Ectodermal cell (in vitro differentiated cells): Measurements from ENCODE around the gene SDHB.

Experiments
- H3K27ac ChIP-seq: 2 replicates; pipeline ENCODE4 v1.7.0; 2013; ENCODE audit warnings: mild to moderate bottlenecking, low read depth, low read length; ENCODE audit not compliant: insufficient read depth, poor library complexity, severe bottlenecking
- H3K27me3 ChIP-seq: 2 replicates; pipeline ENCODE4 v1.7.0; 2013; ENCODE audit warnings: mild to moderate bottlenecking, low read length; ENCODE audit not compliant: insufficient read depth, control insufficient read depth, poor library complexity, severe bottlenecking
- H3K36me3 ChIP-seq: one replicate; pipeline ENCODE4 v1.7.0; 2013; ENCODE audit warnings: low read length; ENCODE audit not compliant: control insufficient read depth, insufficient read depth
- H3K4me1 ChIP-seq: one replicate; pipeline ENCODE4 v1.7.0; 2013; ENCODE audit warnings: low read length; ENCODE audit not compliant: control insufficient read depth, insufficient read depth
- H3K4me3 ChIP-seq: 2 replicates; pipeline ENCODE4 v1.7.0; 2013; ENCODE audit warnings: low read depth, low read length, control low read depth; ENCODE audit not compliant: insufficient read depth
- H3K9me3 ChIP-seq: 2 replicates; pipeline ENCODE4 v1.7.0; 2013; ENCODE audit warnings: mild to moderate bottlenecking, low read length, moderate library complexity; ENCODE audit not compliant: control insufficient read depth
- WGBS, 2 experiments: methylation state at CpG; one replicate each; pipeline ENCODE4 v1.1.7; 2013; ENCODE audit warnings: missing lambda C conversion rate in 2 of 2; 5-methylcytosine and 5-hydroxymethylcytosine counted together

The SDHB gene

GRCh38 chr1:17093822-17094393 lies 40.1 kb upstream of the SDHB start:
- Histone ChIP-seq H3K27me3 (no peaks in the 10 kb centered on the region), H3K4me1 (peaks cover 26% of the 10 kb centered on the region), H3K4me3 (no peak overlapping the region), H3K27ac (no peak overlapping the region), H3K9me3 (no peaks in the 10 kb centered on the region), H3K36me3 (no peaks in the 10 kb centered on the region)
- WGBS, 2 experiments = 91 to 94% methylated on average over 8 of the region's 8 CpGs

- no peak overlapping the region for H3K27ac ChIP-seq
- H3K9me3 ChIP-seq = no peaks in the 10 kb centered on the region
- no peaks in the 10 kb centered on the region for H3K36me3 ChIP-seq
- H3K4me1 ChIP-seq = peaks cover 9% of the 10 kb centered on the region
- no peaks in the 10 kb centered on the region for H3K27me3 ChIP-seq
- H3K4me3 ChIP-seq = no peak overlapping the region
- 90 to 93% methylated on average over 7 of the region's 7 CpGs for WGBS, 2 experiments
Observed at GRCh38 chr1:17091252-17091651, 37.4 kb upstream of the SDHB start.

- no peaks in the 10 kb centered on the region for H3K9me3 ChIP-seq
- 80 to 83% methylated on average over 14 of the region's 14 CpGs for WGBS, 2 experiments
- no peaks in the 10 kb centered on the region for H3K36me3 ChIP-seq
- no peak overlapping the region for H3K27ac ChIP-seq
- peaks cover 6% of the 10 kb centered on the region for H3K4me1 ChIP-seq
- no peak overlapping the region for H3K4me3 ChIP-seq
- H3K27me3 ChIP-seq = no peaks in the 10 kb centered on the region
Observed at GRCh38 chr1:17089506-17089905, 35.7 kb upstream of the SDHB start.

GRCh38 chr1:17086751-17087150 lies 32.9 kb upstream of the SDHB start:
- 87 to 90% methylated on average over 6 of the region's 6 CpGs for WGBS, 2 experiments

GRCh38 chr1:17084787-17085186 lies 31.0 kb upstream of the SDHB start:
- H3K4me3 ChIP-seq = no peak overlapping the region
- H3K36me3 ChIP-seq = no peaks in the 10 kb centered on the region
- H3K27me3 ChIP-seq = no peaks in the 10 kb centered on the region
- H3K4me1 ChIP-seq = peaks cover 4% of the 10 kb centered on the region
- H3K27ac ChIP-seq = no peak overlapping the region
- 90 to 91% methylated on average over 10 of the region's 10 CpGs for WGBS, 2 experiments
- no peaks in the 10 kb centered on the region for H3K9me3 ChIP-seq

More at GRCh38 chr1:17086751-17087150, 32.9 kb upstream of the SDHB start:
- H3K9me3 ChIP-seq = no peaks in the 10 kb centered on the region
- no peaks in the 10 kb centered on the region for H3K27me3 ChIP-seq
- no peak overlapping the region for H3K4me3 ChIP-seq
- no peak overlapping the region for H3K27ac ChIP-seq
- H3K4me1 ChIP-seq = peaks cover 6% of the 10 kb centered on the region
- H3K36me3 ChIP-seq = no peaks in the 10 kb centered on the region

GRCh38 chr1:17082761-17083160 lies 28.9 kb upstream of the SDHB start:
- Histone ChIP-seq H3K27me3 (no peaks in the 10 kb centered on the region), H3K27ac (no peak overlapping the region), H3K36me3 (no peaks in the 10 kb centered on the region), H3K4me3 (no peak overlapping the region), H3K9me3 (no peaks in the 10 kb centered on the region), H3K4me1 (no peaks in the 10 kb centered on the region)
- 92 to 94% methylated on average over 3 of the region's 3 CpGs for WGBS, 2 experiments

- Histone ChIP-seq H3K4me1 (no peaks in the 10 kb centered on the region), H3K27ac (no peak overlapping the region), H3K4me3 (no peak overlapping the region), H3K36me3 (no peaks in the 10 kb centered on the region), H3K27me3 (no peaks in the 10 kb centered on the region), H3K9me3 (no peaks in the 10 kb centered on the region)
- 81 to 83% methylated on average over 2 of the region's 2 CpGs for WGBS, 2 experiments
Observed at GRCh38 chr1:17081439-17081838, 27.6 kb upstream of the SDHB start.

- no peaks in the 10 kb centered on the region for H3K27me3 ChIP-seq
- H3K4me1 ChIP-seq = no peaks in the 10 kb centered on the region
- 70 to 71% methylated on average over 4 of the region's 4 CpGs for WGBS, 2 experiments
- no peaks in the 10 kb centered on the region for H3K9me3 ChIP-seq
- no peak overlapping the region for H3K4me3 ChIP-seq
- H3K27ac ChIP-seq = no peak overlapping the region
- no peaks in the 10 kb centered on the region for H3K36me3 ChIP-seq
Observed at GRCh38 chr1:17080880-17081279, 27.0 kb upstream of the SDHB start.

- Histone ChIP-seq H3K4me1 (no peaks in the 10 kb centered on the region), H3K27me3 (no peaks in the 10 kb centered on the region), H3K27ac (no peak overlapping the region), H3K36me3 (no peaks in the 10 kb centered on the region), H3K4me3 (no peak overlapping the region), H3K9me3 (no peaks in the 10 kb centered on the region)
- WGBS, 2 experiments = 82 to 83% methylated on average over 8 of the region's 8 CpGs
Observed at GRCh38 chr1:17080085-17080759, 26.4 kb upstream of the SDHB start.

GRCh38 chr1:17078991-17079868 lies 25.4 kb upstream of the SDHB start:
- Histone ChIP-seq H3K4me3 (no peak overlapping the region), H3K27me3 (no peaks in the 10 kb centered on the region), H3K36me3 (no peaks in the 10 kb centered on the region), H3K9me3 (no peaks in the 10 kb centered on the region), H3K4me1 (no peaks in the 10 kb centered on the region), H3K27ac (no peak overlapping the region)
- 87 to 89% methylated on average over 16 of the region's 16 CpGs for WGBS, 2 experiments
